Mucosa of descending colon (tissue), 3 donors: ENCODE data around the gene OPN4. TPM values are rescaled to one million over a fixed set of nuclear protein-coding genes. Genes with fewer than 3 reads are reported as not detected.

Source experiments
- ATAC-seq: fragments of 200-7000 bp; cut with Tn5 transposase; one replicate; pipeline ENCODE4 v1.9.1; 2020; ENCODE audit warnings: mild to moderate bottlenecking, moderate library complexity
- DNase-seq, 3 donors: peaks; one replicate each; pipeline ENCODE4 v3.0.0-alpha.2; 2020
- H3K36me3 ChIP-seq: fragments of 200-600 bp; one replicate; pipeline ENCODE4 v1.8.0; 2021; ENCODE audit warnings: low read depth, mild to moderate bottlenecking
- H3K4me1 ChIP-seq: fragments of 200-600 bp; one replicate; pipeline ENCODE4 v1.8.0; 2021; ENCODE audit warnings: low read depth, mild to moderate bottlenecking
- H3K4me3 ChIP-seq: fragments of 200-600 bp; one replicate; pipeline ENCODE4 v1.8.0; 2021; ENCODE audit warnings: mild to moderate bottlenecking
- H3K9me3 ChIP-seq: fragments of 200-600 bp; one replicate; pipeline ENCODE4 v1.8.0; 2021; ENCODE audit warnings: mild to moderate bottlenecking
- CTCF ChIP-seq: fragments of 200-600 bp; IDR thresholded peaks from one replicate; pipeline ENCODE4 v1.8.0; 2022; ENCODE audit warnings: antibody characterized with exemption, mild to moderate bottlenecking
- intact Hi-C, 2 donors: fragments of 100-400 bp; cut with DNase I in 1 of 2; cut with micrococcal nuclease in 1 of 2; formaldehyde crosslinking; loops; one replicate each; pipeline versions ENCODE4 v1.11.0 to v1.11.1; 2022; cut with DNase I, micrococcal nuclease
- total RNA-seq, 3 donors: library from RNA; stranded (reverse); fragmentation: NEBNext Ultra II Directional in 2 of 3; extraction: Animal tissue kit (Norgen Biotek cat#: 25700) in 2 of 3; gene quantifications; one replicate each; pipeline versions ENCODE4 v1.2.1 to v1.2.4, GENCODE V29; 2021 to 2023
- donor health status: DM: no; HTN: no; CAD: no; lungs with moderate emphysema.
- donor health status: DM: no; HTN: no; CAD: no.
- donor health status: DM: no; HTN: yes; CAD: no.

Gene OPN4
- total RNA-seq, 3 donors from 2014 or later = 0.20 TPM; not detected in 2

- intact Hi-C loops = no loop called here
- Histone ChIP-seq H3K36me3 (no peaks in the 10 kb centered on the region), H3K9me3 (no peaks in the 10 kb centered on the region), H3K4me1 (no peaks in the 10 kb centered on the region), H3K4me3 (no peak overlapping the region)
- ATAC-seq (no peak), DNase-seq (no peak)
- no peak for TF ChIP-seq CTCF
These were observed 1.2 kb downstream of the OPN4 start for GRCh38 chr10:86655596-86655995.

GRCh38 chr10:86657011-86657395 lies 2.7 kb downstream of the OPN4 start:
- no peak for TF ChIP-seq CTCF
- H3K9me3 ChIP-seq = no peaks in the 10 kb centered on the region
- no peaks in the 10 kb centered on the region for H3K4me1 ChIP-seq
- H3K4me3 ChIP-seq = no peak overlapping the region
- intact Hi-C loops = no loop called here
- ATAC-seq = no peak
- no peaks in the 10 kb centered on the region for H3K36me3 ChIP-seq
- no peak for DNase-seq

- H3K36me3 ChIP-seq = no peaks in the 10 kb centered on the region
- no peak for TF ChIP-seq CTCF
- H3K4me1 ChIP-seq = no peaks in the 10 kb centered on the region
- DNase-seq (no peak), ATAC-seq (no peak)
- H3K4me3 ChIP-seq = no peak overlapping the region
- no peaks in the 10 kb centered on the region for H3K9me3 ChIP-seq
- intact Hi-C loops = no loop called here
These were observed 3.2 kb downstream of the OPN4 start for GRCh38 chr10:86657396-86658011.

GRCh38 chr10:86658261-86658741 lies 4.0 kb downstream of the OPN4 start:
- H3K9me3 ChIP-seq = no peaks in the 10 kb centered on the region

GRCh38 chr10:86658751-86659150 lies 4.4 kb downstream of the OPN4 start:
- no peak for DNase-seq
- no peak for TF ChIP-seq CTCF

More at GRCh38 chr10:86658261-86658741, 4.0 kb downstream of the OPN4 start:
- intact Hi-C loops = no loop called here
- Histone ChIP-seq H3K4me1 (no peaks in the 10 kb centered on the region), H3K36me3 (no peaks in the 10 kb centered on the region), H3K4me3 (no peak overlapping the region)
- no peak for ATAC-seq
- peak in 1 of 3 donors; percentile 37 for DNase-seq
- no peak for TF ChIP-seq CTCF

More at GRCh38 chr10:86658751-86659150, 4.4 kb downstream of the OPN4 start:
- no peaks in the 10 kb centered on the region for H3K9me3 ChIP-seq
- ATAC-seq = no peak
- no peaks in the 10 kb centered on the region for H3K36me3 ChIP-seq
- intact Hi-C loops = no loop called here
- no peak overlapping the region for H3K4me3 ChIP-seq
- no peaks in the 10 kb centered on the region for H3K4me1 ChIP-seq
